NB4 (cell line): ENCODE data around the gene ANTKMT.

Experiments
- CTCF ChIP-seq: IDR thresholded peaks from one replicate; pipeline ENCODE4 v1.5.1; 2012; ENCODE audit warnings: low read depth, low read length
- MAX ChIP-seq: IDR thresholded peaks from 2 replicates; pipeline ENCODE4 v1.6.1; 2011; ENCODE audit warnings: low read depth, low read length
- POLR2A ChIP-seq: IDR thresholded peaks from 2 replicates; pipeline ENCODE4 v1.6.1; 2011; ENCODE audit warnings: mild to moderate bottlenecking; ENCODE audit not compliant: insufficient read length; ENCODE audit errors: extremely low read depth

GRCh38 chr16:707062-707538 lies 13.8 kb upstream of the ANTKMT start:
- TF ChIP-seq POLR2A (no peak), CTCF (no peak), MAX (no peak)
